Keratinocyte (primary cell): Measurements from ENCODE around the gene PHACTR1.

ENCODE experiments used
- EZH2 ChIP-seq: IDR thresholded peaks from one replicate; pipeline ENCODE4 v1.6.1; 2012; ENCODE audit warnings: inconsistent platforms, mild to moderate bottlenecking, low read length, moderate library complexity
- TF ChIP-seq, protein P1 (sequence below), 3 experiments: IDR thresholded peaks in 1 of 3; conservative IDR thresholded peaks in 1 of 3; optimal IDR thresholded peaks in 1 of 3; 2 replicates in 2 of 3; 3 replicates in 1 of 3; pipeline versions ENCODE3 to v1.5.1; 2011; ENCODE audit warnings: low read length in 3 of 3, mild to moderate bottlenecking in 3 of 3, moderate library complexity in 2 of 3, control low read depth in 1 of 3, inconsistent platforms in 1 of 3; ENCODE audit not compliant: insufficient read depth in 2 of 3; ENCODE audit errors: extremely low read depth in 1 of 3

DNA sequence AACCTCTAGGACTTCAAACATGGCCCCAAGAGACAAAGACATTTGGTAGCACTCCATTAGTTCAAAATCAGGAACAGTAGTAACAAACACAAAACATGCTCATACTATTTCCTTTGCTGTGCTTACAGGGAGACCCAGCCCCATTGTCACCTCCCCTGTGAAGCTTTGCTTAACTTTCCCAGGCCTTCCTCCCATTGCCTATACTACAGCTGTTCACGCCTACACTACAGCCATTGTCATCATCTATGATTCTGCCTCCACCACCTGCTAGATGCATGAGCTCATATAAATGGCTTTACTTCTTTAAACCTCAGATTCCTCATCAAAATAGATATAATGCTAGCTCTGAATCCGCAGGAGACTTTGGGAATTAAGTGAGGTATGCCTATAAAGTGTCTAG is 8.7 kb downstream of the PHACTR1 start:
- TF ChIP-seq, protein P1, sequence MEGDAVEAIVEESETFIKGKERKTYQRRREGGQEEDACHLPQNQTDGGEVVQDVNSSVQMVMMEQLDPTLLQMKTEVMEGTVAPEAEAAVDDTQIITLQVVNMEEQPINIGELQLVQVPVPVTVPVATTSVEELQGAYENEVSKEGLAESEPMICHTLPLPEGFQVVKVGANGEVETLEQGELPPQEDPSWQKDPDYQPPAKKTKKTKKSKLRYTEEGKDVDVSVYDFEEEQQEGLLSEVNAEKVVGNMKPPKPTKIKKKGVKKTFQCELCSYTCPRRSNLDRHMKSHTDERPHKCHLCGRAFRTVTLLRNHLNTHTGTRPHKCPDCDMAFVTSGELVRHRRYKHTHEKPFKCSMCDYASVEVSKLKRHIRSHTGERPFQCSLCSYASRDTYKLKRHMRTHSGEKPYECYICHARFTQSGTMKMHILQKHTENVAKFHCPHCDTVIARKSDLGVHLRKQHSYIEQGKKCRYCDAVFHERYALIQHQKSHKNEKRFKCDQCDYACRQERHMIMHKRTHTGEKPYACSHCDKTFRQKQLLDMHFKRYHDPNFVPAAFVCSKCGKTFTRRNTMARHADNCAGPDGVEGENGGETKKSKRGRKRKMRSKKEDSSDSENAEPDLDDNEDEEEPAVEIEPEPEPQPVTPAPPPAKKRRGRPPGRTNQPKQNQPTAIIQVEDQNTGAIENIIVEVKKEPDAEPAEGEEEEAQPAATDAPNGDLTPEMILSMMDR (optimal IDR thresholded peaks at IDR 0.05 in 1 of 3, IDR thresholded peaks at IDR 0.05 in 1 of 3, conservative IDR thresholded peaks at IDR 0.05 in 1 of 3; ENCODE audit: extremely low read depth in 1 of 3, insufficient read depth in 2 of 3, low read length in 3 of 3): no peak
- TF ChIP-seq EZH2: no peak
